Endothelial cell of umbilical vein (primary cell): Measurements from ENCODE around the gene PRKAG2. TPM values are rescaled to one million over a fixed set of nuclear protein-coding genes. Genes with fewer than 3 reads are reported as not detected.
A peak's percentile ranks its signal among the peaks of the same experiment; 100 is the strongest.

Experiments used
- BruUV-seq: library from RNA; stranded (reverse); fragments of 400-500 nt; replicated peaks from 2 replicates; lab custom pipeline; 2021; lab: Mats Ljungman, UMichigan
- CTCF ChIA-PET: fragments of 300-600, 350-600 bp; sonication (Branson Sonifier 250); formaldehyde crosslinking; loops from one replicate; lab custom pipeline; 2021; ENCODE audit warnings: antibody characterized with exemption, inconsistent platforms; lab: Charles Lee
- POLR2A ChIA-PET: fragments of 300-600, 350-600 bp; sonication (Branson Sonifier 250); formaldehyde crosslinking; loops from one replicate; lab custom pipeline; 2021; ENCODE audit warnings: antibody characterized with exemption, inconsistent platforms; lab: Charles Lee
- DNase-seq: peaks from one replicate; pipeline ENCODE4 v3.0.0-alpha.2; 2011; ENCODE audit warnings: low read depth, low spot score
- FAIRE-seq: peaks from 2 replicates; lab custom pipeline; 2011; peaks lifted over from hg19 to GRCh38; lab: Jason Lieb, UNC
- H2AFZ ChIP-seq: 2 replicates; pipeline ENCODE4 v1.6.0; 2012; ENCODE audit warnings: low read depth, low read length, control low read depth, inconsistent platforms
- H3K27ac ChIP-seq: 2 replicates; pipeline ENCODE4 v1.5.1; 2011; ENCODE audit warnings: low read depth, mild to moderate bottlenecking, control low read depth, low read length, moderate library complexity; ENCODE audit not compliant: insufficient read depth
- H3K27me3 ChIP-seq, 2 experiments: 2 replicates each; pipeline versions ENCODE4 v1.6.0 to v1.6.1; 2011; ENCODE audit warnings: low read length in 2 of 2, mixed read lengths in 1 of 2; ENCODE audit not compliant: control insufficient read depth in 2 of 2, insufficient read depth in 2 of 2
- H3K36me3 ChIP-seq, 2 experiments: 2 replicates in 1 of 2; 3 replicates in 1 of 2; pipeline ENCODE4 v1.5.1; 2011; ENCODE audit warnings: low read length in 2 of 2, mild to moderate bottlenecking in 1 of 2, moderate library complexity in 1 of 2; ENCODE audit not compliant: control insufficient read depth in 2 of 2, insufficient read depth in 2 of 2; ENCODE audit errors: extremely low read depth in 1 of 2
- H3K4me1 ChIP-seq: 3 replicates; pipeline ENCODE4 v1.5.1; 2011; ENCODE audit warnings: mild to moderate bottlenecking, low read length; ENCODE audit not compliant: control insufficient read depth, insufficient read depth; ENCODE audit errors: extremely low read depth
- H3K4me2 ChIP-seq: 2 replicates; pipeline ENCODE4 v1.6.1; 2011; ENCODE audit warnings: low read length, control low read depth, mixed read lengths; ENCODE audit not compliant: insufficient read depth
- H3K4me3 ChIP-seq, 3 experiments: fragments of 200-600 bp in 1 of 3; sonication (generic), shearing (Covaris generic) in 1 of 3; replicated peaks in 1 of 3; 2 replicates each; pipeline ENCODE4 v1.5.1; 2011 to 2016; ENCODE audit warnings: control low read depth in 3 of 3, low read length in 3 of 3, mild to moderate bottlenecking in 2 of 3, inconsistent platforms in 1 of 3, low read depth in 1 of 3, moderate library complexity in 1 of 3; ENCODE audit not compliant: insufficient read depth in 1 of 3
- H3K79me2 ChIP-seq: 2 replicates; pipeline ENCODE4 v1.6.0; 2012; ENCODE audit warnings: low read length, inconsistent platforms; ENCODE audit not compliant: control insufficient read depth, insufficient read depth
- H3K9ac ChIP-seq: replicated peaks from 2 replicates; pipeline ENCODE3; 2011; ENCODE audit warnings: low read length, control low read depth; ENCODE audit not compliant: insufficient read depth; ENCODE audit errors: extremely low read depth
- H3K9me1 ChIP-seq: replicated peaks from 3 replicates; pipeline ENCODE4 v1.6.0; 2011; ENCODE audit warnings: mild to moderate bottlenecking, low read length; ENCODE audit not compliant: control insufficient read depth, insufficient read depth; ENCODE audit errors: extremely low read depth
- H3K9me3 ChIP-seq: replicated peaks from 2 replicates; pipeline ENCODE4 v1.5.1; 2012; ENCODE audit warnings: low read length, inconsistent platforms; ENCODE audit not compliant: control insufficient read depth, insufficient read depth
- H4K20me1 ChIP-seq: replicated peaks from 2 replicates; pipeline ENCODE3; 2011; ENCODE audit warnings: mild to moderate bottlenecking, low read length; ENCODE audit not compliant: control insufficient read depth, insufficient read depth; ENCODE audit errors: extremely low read depth
- EZH2 ChIP-seq: IDR thresholded peaks from 2 replicates; pipeline ENCODE4 v1.6.1; 2012; ENCODE audit warnings: borderline replicate concordance, low read depth, mild to moderate bottlenecking, moderate library complexity, low read length, inconsistent platforms; ENCODE audit not compliant: severe bottlenecking
- FOS ChIP-seq: IDR thresholded peaks from 2 replicates; pipeline ENCODE4 v1.6.1; 2011; ENCODE audit warnings: mild to moderate bottlenecking, low read length, moderate library complexity, borderline replicate concordance; ENCODE audit not compliant: insufficient read depth
- MYC ChIP-seq: IDR thresholded peaks from one replicate; pipeline ENCODE4 v1.6.1; 2011; ENCODE audit warnings: mild to moderate bottlenecking, low read depth, low read length
- dilution Hi-C: fragments of 300-500 bp; cut with MboI; formaldehyde crosslinking; loops from one replicate; pipeline ENCODE4 v1.15.0; 2019; ENCODE audit warnings: low sequenced_read_pairs; ENCODE audit not compliant: extremely low pct_ligation_motif_present
- intact Hi-C: fragments of 100-400 bp; cut with micrococcal nuclease; formaldehyde crosslinking; loops from one replicate; pipeline ENCODE4 v1.10.0; 2022
- polyA plus RNA-seq, 4 experiments: library from polyadenylated mRNA; depleted of rRNA in 3 of 4; stranded (reverse) in 3 of 4; unstranded in 1 of 4; fragments of >200 nt; gene quantifications; 2 replicates each; pipeline versions ENCODE4 v1.2.1 to v1.2.3, GENCODE V29; 2011 to 2012; ENCODE audit warnings: missing spikeins in 1 of 4
- total RNA-seq: library from RNA; stranded (reverse); gene quantifications from 2 replicates; pipeline ENCODE4 v1.2.3, GENCODE V29; 2021
- TF ChIP-seq, protein P1 (sequence below), 2 donors: IDR thresholded peaks; 1 replicate in 1 of 2; 2 replicates in 1 of 2; pipeline ENCODE4 v1.5.1; 2011; ENCODE audit warnings: low read length in 2 of 2, mild to moderate bottlenecking in 2 of 2, moderate library complexity in 2 of 2, control low read depth in 1 of 2, inconsistent platforms in 1 of 2, low read depth in 1 of 2; ENCODE audit not compliant: insufficient read depth in 1 of 2; ENCODE audit errors: extremely low read depth in 1 of 2
- TF ChIP-seq, protein P2 (sequence below): IDR thresholded peaks from 2 replicates; pipeline ENCODE4 v1.6.1; 2011; ENCODE audit not compliant: insufficient read depth, insufficient read length

Gene PRKAG2
- total and polyA plus RNA-seq, 2 donors (not counting 3 experiments of a cell fraction or from before 2014, with no cell fraction given), result 19.3 to 51.5 TPM

DNA sequence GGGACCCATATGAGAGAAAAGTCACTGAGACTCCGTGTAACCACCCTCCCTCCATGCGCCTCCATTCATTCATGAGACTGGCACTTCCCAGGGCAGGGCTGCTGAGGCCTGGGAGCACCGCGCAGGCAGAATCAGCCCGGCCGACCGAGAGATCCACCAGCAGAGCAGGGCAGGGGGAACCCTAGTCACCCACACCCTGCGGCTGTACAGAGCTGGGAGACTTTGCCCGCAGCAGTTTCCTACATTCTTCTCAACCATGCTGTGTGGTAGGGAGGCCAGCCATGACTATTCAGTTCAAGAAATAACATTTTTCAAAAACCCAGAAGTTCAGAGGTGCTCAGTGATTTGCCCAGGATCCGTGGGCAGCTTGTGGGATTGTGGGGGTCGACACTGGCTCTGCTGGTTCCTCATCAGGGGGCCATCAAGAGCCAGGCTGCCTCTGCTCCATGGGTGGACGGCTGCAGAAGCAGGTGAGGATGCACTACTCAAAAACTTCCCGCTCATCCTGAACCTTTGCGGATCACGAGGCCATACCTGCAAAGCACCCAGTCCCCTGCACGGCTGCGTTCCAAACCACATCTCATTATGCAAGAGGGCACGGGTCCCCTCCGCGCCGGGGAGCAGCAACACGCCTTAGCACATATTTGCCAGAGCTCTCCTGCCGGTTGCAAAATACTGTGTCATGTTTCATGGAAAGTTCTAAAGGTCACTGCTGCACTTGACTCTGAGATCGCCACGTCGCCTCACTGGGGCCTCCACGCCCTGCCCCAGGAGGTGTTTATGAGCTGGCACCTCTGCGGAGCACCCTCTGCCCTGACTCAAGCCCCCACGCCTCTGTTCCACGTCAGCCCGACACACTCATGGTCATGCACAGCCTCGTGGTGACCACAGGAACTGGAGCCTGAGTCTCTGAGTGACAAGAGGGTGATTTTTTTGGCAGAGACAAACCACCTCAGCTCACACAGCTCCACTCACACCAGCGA is 132.0 kb downstream of the PRKAG2 start:
- DNase-seq (no peak), FAIRE-seq (peak; percentile 42)
- Histone ChIP-seq H3K9me3 (no peaks in the 10 kb centered on the region), H3K9ac (no peak overlapping the region), H3K79me2 (no peaks in the 10 kb centered on the region), H4K20me1 (no peaks in the 10 kb centered on the region), H3K9me1 (no peaks in the 10 kb centered on the region), H2AFZ (no peak overlapping the region), H3K4me3 (no peak overlapping the region), H3K36me3 (no peaks in the 10 kb centered on the region), H3K27me3 (no peaks in the 10 kb centered on the region), H3K4me2 (no peak overlapping the region), H3K27ac (no peak overlapping the region), H3K4me1 (peaks cover 14% of the 10 kb centered on the region)
- intact Hi-C loops, result no loop called here
- ChIA-PET CTCF (interaction anchor here (0.8 to 4.0 kb wide), 5 partner anchors 8 to 173 kb away, joined by 3 to 20 read pairs (median 8); no protein-coding TSS in a partner anchor), POLR2A (no interaction called here)
- TF ChIP-seq, protein P1, sequence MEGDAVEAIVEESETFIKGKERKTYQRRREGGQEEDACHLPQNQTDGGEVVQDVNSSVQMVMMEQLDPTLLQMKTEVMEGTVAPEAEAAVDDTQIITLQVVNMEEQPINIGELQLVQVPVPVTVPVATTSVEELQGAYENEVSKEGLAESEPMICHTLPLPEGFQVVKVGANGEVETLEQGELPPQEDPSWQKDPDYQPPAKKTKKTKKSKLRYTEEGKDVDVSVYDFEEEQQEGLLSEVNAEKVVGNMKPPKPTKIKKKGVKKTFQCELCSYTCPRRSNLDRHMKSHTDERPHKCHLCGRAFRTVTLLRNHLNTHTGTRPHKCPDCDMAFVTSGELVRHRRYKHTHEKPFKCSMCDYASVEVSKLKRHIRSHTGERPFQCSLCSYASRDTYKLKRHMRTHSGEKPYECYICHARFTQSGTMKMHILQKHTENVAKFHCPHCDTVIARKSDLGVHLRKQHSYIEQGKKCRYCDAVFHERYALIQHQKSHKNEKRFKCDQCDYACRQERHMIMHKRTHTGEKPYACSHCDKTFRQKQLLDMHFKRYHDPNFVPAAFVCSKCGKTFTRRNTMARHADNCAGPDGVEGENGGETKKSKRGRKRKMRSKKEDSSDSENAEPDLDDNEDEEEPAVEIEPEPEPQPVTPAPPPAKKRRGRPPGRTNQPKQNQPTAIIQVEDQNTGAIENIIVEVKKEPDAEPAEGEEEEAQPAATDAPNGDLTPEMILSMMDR (IDR thresholded peaks at IDR 0.05; ENCODE audit: extremely low read depth in 1 of 2, insufficient read depth in 1 of 2, low read depth in 1 of 2, low read length in 2 of 2), result peak in 1 of 2 donors; percentile 30
- TF ChIP-seq, protein P2, sequence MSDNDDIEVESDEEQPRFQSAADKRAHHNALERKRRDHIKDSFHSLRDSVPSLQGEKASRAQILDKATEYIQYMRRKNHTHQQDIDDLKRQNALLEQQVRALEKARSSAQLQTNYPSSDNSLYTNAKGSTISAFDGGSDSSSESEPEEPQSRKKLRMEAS, result no peak
- TF ChIP-seq FOS, result no peak
- TF ChIP-seq EZH2, result no peak
- no peak for TF ChIP-seq MYC
- dilution Hi-C loops, result no loop called here
- no TSS peak for BruUV-seq
